GM18502 (cell line): ENCODE results near the gene CPA1.
"Not testable (repeated sequence)": the region's sequence is repeated elsewhere in the genome, so short reads cannot be mapped to it uniquely, and the experiment has no call there.

Experiments
- ATAC-seq: cut with Tn5 transposase; IDR thresholded peaks from one replicate; pipeline ENCODE4 v1.9.1; 2021; ENCODE audit warnings: mild to moderate bottlenecking; ENCODE audit not compliant: unreplicated experiment, poor library complexity

CPA1 gene

DNA sequence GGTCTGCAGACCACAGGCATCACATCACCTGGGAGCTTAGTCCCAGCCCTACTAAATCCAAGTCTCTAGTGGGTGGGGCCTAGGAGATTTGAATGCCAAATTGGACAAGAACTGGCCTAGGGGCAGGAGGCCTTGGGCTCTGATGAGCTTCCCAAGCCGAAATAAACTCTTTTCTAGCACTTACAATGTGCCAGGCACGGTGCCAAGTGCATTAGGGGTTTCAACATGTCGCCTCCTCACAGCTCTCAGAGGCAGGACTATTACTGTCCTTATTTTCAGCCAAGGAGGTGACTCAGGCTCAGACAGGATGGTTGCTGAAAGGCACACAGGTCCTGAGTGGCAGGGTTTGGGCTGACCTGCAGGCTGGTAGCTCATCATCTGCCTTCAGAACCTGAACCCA lies 9.2 kb upstream of the CPA1 start:
- ATAC-seq, result no peak

DNA sequence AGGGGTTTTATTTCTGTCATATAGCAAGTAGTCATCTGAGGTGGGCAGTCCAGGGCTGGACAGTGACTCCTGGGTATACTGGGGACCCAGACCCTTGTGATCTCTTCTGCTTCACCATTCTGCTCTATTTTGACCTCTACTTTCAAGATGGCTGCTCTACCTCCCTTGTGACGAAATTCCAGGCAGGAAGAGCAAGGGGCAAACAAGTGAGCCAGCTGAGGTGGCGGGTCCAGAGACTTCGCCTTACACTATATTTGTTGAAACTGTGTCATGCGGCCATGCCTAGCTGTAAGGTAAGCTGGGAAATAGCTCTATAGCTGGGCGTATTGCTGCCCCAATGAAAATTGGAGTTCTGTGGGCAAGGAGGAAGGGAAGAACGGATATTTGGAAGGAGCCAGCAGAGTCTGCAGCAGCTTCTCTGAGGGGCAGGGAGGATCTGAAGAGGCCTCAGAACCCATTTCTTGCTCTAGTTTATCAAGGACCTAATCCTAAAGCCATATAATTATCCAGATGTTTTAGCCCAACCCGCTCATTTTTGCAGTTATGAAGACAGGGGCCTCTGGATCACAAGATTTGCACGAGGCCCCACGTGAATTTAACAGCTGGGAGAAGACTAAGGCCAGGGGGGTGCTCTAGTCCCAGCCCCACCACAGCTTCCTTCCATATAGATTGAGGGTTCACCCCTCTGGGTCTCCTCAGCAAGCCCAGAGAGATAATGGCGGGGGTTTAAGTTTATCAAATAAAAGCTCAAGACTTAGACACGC lies 7.7 kb upstream of the CPA1 start:
- no peak for ATAC-seq

DNA sequence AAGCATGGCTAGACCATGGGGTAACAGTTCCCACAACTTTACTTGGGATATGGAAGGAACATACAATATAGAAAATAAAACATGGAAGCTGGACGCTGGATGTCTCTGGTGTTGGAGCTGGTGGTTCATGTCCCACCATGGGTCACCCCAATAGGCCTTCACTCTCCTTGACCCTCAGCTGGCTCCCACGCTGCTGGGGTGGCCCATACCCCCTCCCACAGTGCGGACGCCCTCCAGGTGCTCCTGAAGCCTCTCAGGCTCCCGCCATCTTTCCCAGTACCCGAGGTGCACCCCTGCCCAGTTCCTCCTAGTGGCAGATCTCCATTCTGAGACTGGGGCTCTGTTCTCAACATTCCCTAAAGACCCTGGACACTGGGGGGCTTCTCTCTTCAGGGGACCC lies 5.8 kb upstream of the CPA1 start:
- ATAC-seq, result no peak

DNA sequence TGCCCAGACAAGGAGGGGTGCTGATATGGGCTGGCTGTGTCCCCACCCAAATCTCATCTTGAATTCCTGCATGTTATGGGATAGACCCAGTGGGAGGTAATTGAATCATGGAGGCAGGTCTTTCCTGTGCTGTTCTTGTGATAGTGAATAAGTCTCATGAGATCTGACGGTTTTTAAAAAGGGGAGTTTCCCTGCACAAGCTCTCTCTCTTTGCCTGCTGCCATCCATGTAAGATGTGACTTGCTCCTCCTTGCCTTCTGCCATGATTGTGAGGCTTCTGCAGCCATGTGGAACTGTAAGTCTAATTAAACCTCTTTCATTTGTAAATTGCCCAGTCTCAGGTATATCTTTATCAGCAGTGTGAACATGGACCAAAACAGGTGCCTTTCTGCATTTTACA lies 3.8 kb upstream of the CPA1 start:
- not testable (repeated sequence) for ATAC-seq

DNA sequence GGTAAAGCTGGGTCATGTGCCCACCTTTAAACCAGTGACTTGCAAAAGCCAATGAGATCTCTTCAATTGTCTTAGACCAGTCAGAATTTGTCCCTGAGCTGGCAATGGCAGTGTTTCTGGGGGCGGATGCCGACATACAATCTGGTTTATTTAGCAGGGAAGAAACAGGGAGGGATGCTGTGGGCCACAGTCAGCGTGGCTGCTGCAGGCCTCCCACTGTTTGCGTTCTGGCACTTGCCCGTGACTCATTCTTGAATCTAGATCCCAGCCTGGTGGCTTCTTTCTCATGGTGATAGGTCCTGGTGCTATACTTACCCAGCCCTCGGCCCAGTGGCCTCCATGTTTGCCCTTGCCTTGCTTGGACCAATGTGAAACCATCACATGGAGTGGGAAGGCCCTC lies 3.1 kb upstream of the CPA1 start:
- no peak for ATAC-seq

DNA sequence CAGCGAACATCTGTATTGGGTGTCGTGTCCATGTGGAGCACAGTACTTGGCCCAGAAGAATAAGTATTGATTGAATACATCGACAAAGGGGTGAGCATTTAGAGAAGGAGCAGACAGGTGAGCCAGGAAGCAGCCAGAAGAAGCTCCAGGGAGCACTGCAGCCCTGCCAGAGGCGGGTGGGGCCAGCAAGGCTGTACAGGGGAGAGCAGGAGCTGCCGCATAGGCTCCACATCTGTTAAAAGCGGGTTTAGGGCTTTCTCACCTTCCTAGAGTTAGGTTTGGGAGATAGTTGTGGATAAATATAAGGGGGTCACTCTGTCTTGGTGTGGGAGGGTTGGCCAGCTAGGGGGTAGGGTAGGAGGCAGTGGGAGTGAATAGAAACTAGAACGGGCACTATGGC lies 1.3 kb upstream of the CPA1 start:
- ATAC-seq, result no peak

DNA sequence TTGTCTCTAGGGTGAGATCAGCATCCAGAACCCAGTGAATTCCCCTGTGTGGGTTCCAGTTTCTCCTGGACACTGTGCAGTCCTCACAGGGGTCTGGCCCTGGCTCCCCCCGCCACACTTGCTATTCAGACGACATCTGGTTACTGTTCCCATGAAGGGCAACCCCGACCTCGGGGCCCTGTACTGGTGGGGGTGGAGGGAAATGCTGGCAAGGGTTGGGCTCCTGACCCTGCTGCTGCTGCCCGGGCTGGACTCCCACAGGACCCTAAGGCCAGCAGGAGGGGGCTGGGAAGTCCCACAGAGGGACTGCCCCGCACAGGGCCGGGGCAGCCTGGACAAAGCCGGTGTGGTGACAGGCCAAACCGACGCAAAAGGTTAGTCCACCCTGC lies 768 bp upstream of the CPA1 start:
- ATAC-seq, result no peak

DNA sequence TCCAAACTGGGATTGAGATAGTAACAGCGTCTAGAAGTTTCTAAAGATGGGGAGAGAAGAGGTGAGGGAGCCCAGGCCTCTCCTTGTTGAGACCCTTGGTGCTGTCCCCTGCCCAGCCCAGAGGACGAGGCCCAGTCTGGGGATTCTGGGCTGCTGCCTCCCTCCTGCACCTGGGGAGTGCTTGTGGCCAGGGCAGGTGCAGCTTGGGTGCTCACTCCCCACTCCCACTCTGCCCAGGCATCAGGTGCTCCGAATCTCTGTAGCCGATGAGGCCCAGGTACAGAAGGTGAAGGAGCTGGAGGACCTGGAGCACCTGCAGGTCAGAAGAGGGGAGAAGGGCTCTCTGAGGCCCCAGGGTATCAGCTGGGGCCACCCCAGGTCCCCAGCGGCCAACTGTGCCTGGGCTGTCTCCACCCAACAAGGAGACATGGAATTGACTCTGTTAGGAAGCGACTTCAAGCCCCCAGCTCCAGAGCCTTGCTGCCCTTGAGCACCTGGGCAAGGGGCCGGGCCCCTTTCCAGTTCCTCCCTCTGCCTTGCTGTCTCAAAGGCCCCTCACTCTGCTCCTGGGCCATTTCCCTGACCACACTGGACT lies 664 bp downstream of the CPA1 start:
- ATAC-seq, result no peak

DNA sequence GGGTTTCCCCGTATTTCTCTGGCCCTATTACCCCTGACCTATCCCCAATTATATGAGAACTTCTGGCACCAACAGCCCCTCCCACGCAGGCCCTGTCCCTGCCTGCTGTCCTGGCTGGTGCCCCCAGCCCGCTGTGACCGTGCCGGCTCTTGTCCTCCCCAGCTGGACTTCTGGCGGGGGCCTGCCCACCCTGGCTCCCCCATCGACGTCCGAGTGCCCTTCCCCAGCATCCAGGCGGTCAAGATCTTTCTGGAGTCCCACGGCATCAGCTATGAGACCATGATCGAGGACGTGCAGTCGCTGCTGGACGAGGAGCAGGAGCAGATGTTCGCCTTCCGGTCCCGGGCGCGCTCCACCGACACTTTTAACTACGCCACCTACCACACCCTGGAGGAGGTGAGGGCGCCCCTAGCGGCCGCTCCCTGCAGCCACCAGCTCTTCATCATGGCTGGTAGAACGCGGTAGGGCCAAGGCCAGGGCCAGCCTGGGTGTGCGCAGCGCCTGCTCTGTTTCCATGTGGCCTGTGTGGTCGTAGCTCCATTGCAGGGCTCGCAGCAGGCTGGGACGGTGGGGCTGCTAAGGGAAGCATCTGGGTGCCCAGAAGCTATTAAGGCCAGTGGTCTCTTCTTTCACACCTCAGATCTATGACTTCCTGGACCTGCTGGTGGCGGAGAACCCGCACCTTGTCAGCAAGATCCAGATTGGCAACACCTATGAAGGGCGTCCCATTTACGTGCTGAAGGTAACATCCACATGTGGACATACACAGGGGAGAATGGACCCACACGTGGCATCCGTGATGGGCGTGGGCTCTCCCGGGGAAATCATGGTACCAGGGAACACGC lies 1.4 kb downstream of the CPA1 start:
- ATAC-seq, result no peak

DNA sequence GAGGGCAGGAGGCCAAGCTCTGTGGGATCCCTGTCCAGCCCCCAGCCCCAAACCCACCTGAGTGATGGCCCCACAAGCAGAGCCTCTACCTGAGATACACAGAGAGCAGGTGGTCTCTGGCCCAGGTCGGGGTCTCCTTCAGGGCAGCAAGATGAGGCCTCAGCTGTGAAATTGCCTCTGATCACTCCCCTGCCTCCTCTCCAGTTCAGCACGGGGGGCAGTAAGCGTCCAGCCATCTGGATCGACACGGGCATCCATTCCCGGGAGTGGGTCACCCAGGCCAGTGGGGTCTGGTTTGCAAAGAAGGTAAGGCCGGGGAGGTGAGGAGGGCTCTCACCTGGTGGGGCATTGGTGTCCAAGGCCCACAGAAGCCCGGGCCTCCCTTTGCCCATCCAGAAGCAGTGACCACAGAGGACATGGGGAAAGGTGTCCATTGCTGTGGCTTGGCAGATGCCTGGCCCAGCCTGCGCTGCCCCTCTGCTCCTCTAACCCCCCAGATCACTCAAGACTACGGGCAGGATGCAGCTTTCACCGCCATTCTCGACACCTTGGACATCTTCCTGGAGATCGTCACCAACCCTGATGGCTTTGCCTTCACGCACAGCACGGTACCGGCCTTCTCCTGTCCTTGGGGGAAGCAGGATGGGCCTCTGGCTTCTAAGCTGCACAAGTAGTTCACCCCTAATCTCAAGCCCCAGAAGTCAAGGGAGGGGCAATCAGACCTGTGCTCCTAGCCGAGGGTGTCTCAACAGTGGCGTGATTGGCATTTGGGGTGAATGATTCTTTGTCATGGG lies 3.1 kb downstream of the CPA1 start:
- no peak for ATAC-seq

DNA sequence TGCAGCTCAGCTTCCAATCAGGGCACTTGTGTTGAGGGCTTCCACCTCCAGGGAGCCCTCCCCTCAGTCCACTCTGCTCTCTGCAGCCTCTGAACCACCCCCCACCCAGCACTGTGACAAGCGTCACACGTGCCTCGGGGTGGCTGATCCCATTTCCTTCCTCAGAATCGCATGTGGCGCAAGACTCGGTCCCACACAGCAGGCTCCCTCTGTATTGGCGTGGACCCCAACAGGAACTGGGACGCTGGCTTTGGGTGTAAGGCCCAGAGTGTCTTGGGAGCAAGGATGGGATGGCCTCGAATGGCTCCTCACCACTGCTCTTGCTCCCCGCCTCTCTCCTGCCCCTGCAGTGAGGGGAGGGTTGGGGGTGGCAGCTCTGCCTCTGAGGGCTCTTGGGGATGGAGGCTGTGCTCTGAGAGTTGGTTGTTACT lies 4.1 kb downstream of the CPA1 start:
- no peak for ATAC-seq

DNA sequence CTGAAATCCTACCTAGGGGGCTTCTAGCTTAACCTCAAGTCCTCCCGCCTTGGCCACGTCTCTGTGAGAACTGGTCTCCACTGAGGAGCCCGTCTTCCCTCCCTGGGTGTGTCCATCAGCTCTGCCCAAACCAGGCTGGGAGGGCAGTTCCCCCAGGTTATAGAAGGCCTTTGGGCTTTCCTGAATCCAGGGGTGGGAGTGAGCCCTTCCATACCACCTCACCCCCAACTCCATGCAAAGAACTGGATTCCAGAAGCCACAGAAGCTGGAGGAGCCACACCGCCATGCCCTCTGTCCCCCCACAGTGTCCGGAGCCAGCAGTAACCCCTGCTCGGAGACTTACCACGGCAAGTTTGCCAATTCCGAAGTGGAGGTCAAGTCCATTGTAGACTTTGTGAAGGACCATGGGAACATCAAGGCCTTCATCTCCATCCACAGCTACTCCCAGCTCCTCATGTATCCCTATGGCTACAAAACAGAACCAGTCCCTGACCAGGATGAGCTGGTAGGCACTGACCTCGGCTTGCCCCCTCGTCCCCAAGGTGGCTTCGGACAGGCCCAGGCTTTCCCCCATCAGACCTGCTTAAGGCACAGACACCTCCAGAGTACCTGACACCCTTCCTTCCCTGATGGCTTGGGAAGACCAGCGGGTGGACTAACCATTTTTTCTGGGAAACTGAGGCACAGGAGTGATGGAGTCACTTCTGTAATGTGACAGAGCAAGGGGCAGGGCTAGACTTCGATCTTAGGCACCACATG lies 4.7 kb downstream of the CPA1 start:
- no peak for ATAC-seq

DNA sequence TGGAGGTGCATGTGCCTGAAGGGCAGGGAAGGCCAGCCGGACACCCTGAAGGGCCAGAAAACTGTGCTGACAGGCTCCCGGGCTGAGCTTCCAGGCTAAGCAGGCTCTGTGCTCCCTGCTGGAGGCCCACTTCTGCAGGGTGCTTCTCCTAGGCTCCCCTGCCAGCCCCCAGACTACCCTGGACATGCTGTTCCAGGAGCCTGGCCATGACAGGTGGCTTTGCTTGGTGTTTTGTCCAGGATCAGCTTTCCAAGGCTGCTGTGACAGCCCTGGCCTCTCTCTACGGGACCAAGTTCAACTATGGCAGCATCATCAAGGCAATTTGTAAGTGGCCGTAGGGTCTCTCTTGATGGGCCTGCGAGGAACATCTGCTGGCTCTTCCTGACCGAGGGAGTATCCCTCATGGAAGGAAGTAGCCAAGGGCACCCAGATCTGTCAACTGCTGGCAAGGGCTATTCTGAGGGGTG lies 5.3 kb downstream of the CPA1 start:
- ATAC-seq, result no peak

DNA sequence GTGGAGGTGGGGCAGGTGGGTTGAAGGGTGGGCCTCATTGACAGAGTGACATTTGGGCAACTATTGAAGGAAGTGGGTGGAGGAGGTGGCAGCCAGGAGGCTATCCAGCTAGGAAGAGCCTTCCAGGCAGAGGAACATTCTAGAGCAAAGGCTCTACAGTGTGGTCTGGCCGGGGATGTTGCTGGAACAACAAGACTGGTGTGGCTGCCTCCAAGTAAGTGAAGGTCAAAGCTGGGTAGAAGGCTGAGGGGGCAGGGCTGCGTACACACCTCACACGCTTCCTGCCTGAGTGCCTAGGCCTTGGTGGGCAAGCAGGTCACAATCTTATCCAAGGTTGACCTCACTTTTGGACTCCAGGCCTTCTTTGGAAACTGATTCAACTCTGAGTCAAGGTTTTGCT lies 6.6 kb downstream of the CPA1 start:
- ATAC-seq, result no peak

DNA sequence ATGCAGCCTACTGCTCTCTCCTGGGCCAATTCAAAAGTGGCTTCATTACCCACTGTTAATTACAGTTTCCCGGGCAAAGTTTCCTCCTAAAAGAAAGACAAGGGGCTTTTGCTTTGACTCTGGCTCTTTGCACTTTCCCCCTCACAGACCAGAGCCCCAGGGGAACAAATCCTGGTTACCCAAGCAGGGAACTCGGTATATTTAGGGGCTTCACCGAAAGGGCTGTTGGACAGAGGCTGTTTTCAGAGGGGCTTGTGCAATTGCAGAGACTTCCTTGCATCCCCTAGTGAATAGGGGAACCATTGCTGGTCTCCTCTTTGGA lies 7.0 kb downstream of the CPA1 start:
- ATAC-seq, result no peak

DNA sequence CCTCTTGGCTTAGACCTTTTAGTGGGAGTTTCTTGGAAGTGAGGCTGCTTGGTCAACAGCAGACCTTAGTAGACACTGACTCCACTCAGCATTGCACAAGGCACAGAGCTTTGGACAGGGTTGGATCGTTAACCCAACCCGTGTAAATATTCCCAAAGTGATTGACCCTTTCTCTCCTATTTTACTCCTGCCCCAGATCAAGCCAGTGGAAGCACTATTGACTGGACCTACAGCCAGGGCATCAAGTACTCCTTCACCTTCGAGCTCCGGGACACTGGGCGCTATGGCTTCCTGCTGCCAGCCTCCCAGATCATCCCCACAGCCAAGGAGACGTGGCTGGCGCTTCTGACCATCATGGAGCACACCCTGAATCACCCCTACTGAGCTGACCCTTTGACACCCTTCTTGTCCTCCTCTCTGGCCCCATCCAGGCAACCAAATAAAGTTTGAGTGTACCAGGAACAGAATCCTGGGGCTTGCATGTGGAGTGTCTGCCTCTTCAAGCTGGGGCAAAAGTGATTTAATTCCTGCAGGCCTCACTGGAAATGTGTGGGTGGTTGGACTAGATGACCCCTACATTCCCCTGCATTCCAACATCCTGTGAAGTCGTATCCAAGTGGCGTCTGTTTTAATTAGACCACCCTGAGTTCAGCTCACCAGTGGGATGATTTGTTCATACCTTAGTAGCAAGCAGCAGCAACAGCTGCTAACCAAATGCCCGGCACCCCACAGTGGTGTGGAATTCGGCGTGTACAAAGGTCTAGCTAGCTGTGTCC lies 7.5 kb downstream of the CPA1 start:
- no peak for ATAC-seq

DNA sequence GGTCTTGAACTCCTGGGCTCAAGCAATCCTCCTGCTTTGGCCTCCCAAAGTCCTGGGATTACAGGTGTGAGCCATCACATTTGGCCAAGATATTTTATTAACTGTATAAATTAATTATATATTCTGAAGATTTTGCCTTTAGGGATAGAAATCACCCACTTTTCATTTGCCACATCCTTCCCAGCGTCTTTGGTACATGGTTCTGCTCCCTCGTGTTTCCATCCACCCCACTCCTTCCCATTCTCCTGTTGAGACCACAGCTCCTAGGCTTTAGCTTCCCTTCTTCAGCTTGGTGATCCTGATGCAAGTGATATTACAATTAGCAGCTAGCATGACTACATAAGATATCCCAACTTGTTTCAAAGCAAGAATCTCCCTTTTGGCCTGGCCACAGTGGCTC lies 8.4 kb downstream of the CPA1 start:
- ATAC-seq, result no peak

DNA sequence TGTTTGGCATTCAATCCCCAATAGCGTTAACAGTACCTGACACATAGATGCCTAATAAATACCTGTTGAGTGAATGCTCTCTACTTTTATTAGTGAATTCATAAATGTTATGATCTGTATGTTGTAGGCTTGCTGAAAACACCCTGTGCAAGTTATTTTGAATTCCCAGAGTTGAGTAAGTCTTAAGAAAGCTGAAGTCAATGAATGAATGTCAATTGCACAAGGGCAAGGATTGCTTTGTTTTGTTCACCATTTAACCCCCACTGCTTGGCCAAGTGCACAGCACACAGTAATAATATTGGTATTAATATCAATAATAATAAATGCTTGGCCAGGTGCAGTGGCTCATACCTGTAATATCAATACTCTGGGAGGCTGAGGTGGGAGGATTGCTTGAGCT lies 10.2 kb downstream of the CPA1 start:
- no peak for ATAC-seq

DNA sequence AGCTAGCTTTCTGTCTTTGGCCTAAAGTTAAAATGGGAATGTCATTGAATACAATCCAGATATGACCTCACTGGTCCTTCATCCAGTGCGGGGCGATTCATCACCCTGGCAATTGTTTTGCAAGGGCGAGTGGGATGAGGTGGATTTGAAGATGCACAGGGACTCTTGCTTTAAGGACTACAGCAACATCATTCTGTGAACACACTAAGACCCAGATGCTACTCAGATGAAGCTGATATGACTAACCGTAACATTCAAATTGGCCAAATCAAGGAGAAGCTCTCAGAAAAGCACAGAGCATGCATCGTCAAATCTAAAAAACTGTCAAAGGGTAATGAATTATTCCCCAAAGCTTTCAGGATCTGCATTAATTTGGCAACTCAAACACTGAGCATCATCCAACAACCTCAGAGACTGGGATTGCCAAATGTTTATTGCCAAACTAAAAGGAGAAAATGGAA lies 12.8 kb downstream of the CPA1 start:
- ATAC-seq, result no peak
